Activated CD4-positive, alpha-beta T cell treated with anti-CD3 and anti-CD28 coated beads, Interleukin-2, amount 50 U/mL, for 24 hours (primary cell): ENCODE measurements around the gene ADAMTS12.

Experiments used
- DNase-seq, 2 donors: peaks; one replicate each; pipeline ENCODE4 v3.0.0-alpha.2; 2020; ENCODE audit warnings: low read depth in 1 of 2, low spot score in 1 of 2

The ADAMTS12 gene

GRCh38 chr5:33850100-33850594 lies 41.6 kb downstream of the ADAMTS12 start:
- peak in 1 of 2 donors; percentile 1 for DNase-seq

GRCh38 chr5:33848554-33848953 lies 43.2 kb downstream of the ADAMTS12 start:
- DNase-seq, result no peak

- DNase-seq, result no peak
Observed at GRCh38 chr5:33846851-33847250, 44.9 kb downstream of the ADAMTS12 start.

GRCh38 chr5:33843579-33843978 lies 48.2 kb downstream of the ADAMTS12 start:
- no peak for DNase-seq

GRCh38 chr5:33842456-33842855 lies 49.3 kb downstream of the ADAMTS12 start:
- no peak for DNase-seq

GRCh38 chr5:33841891-33842290 lies 49.9 kb downstream of the ADAMTS12 start:
- DNase-seq, result no peak

GRCh38 chr5:33840927-33841547 lies 50.8 kb downstream of the ADAMTS12 start:
- DNase-seq, result no peak

- DNase-seq, result no peak
Observed at GRCh38 chr5:33837301-33837700, 54.5 kb downstream of the ADAMTS12 start.

- DNase-seq, result no peak
Observed at GRCh38 chr5:33834334-33834733, 57.5 kb downstream of the ADAMTS12 start.

- DNase-seq, result no peak
Observed at GRCh38 chr5:33833237-33833575, 58.6 kb downstream of the ADAMTS12 start.

GRCh38 chr5:33832404-33833236 lies 59.2 kb downstream of the ADAMTS12 start:
- DNase-seq, result no peak

- DNase-seq, result no peak
Observed at GRCh38 chr5:33831041-33831440, 60.7 kb downstream of the ADAMTS12 start.

- no peak for DNase-seq
Observed at GRCh38 chr5:33829430-33829829, 62.4 kb downstream of the ADAMTS12 start.

- no peak for DNase-seq
Observed at GRCh38 chr5:33828626-33829308, 63.0 kb downstream of the ADAMTS12 start.

GRCh38 chr5:33827885-33828284 lies 63.9 kb downstream of the ADAMTS12 start:
- no peak for DNase-seq

- DNase-seq, result no peak
Observed at GRCh38 chr5:33827018-33827707, 64.6 kb downstream of the ADAMTS12 start.

GRCh38 chr5:33824516-33825195 lies 67.1 kb downstream of the ADAMTS12 start:
- DNase-seq, result no peak

- no peak for DNase-seq
Observed at GRCh38 chr5:33817301-33817700, 74.5 kb downstream of the ADAMTS12 start.

- no peak for DNase-seq
Observed at GRCh38 chr5:33816791-33817190, 75.0 kb downstream of the ADAMTS12 start.

GRCh38 chr5:33812746-33813145 lies 79.0 kb downstream of the ADAMTS12 start:
- no peak for DNase-seq
